Medulla oblongata (tissue), 1 donor: ENCODE data around the gene NEK2.
"Not testable (repeated sequence)": the region's sequence is repeated elsewhere in the genome, so short reads cannot be mapped to it uniquely, and the experiment has no call there.

Experiments used
- DNase-seq: peaks from one replicate; pipeline ENCODE4 v3.0.0-alpha.2; 2015; ENCODE audit errors: extremely low spot score

The NEK2 gene

DNA sequence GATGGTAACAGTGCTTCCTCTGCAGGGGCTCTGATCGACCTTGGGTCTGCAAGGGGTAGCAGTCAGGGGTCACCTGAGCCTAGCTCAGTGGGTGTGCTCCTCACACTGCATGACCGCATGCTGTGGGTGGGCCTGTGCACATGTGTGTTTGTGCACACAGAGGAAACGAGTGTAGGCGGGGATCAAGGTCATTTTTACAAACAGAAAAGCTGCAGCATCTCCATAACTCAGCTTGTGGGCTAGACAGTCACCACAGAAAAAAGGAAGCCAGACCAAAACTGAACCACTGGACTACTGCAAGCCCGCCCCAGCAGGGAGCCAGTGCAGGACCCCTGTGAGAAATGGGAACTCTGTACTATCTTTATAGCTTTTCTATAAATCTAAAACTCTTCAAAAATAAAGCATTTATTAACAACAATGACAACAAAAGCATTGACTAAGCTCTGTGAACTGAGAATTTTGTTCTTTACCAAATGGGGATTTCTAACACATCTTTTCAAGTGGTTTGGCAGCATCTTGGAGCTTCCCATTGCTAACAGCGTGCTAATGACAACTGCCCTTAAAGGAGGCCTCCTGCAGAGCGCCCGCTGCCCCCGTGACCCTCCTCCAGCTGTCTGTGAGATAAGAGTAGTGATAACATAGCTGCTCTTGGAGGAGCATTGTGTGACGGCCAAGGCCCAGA is 19.9 kb upstream of the NEK2 start:
- DNase-seq, result no peak

DNA sequence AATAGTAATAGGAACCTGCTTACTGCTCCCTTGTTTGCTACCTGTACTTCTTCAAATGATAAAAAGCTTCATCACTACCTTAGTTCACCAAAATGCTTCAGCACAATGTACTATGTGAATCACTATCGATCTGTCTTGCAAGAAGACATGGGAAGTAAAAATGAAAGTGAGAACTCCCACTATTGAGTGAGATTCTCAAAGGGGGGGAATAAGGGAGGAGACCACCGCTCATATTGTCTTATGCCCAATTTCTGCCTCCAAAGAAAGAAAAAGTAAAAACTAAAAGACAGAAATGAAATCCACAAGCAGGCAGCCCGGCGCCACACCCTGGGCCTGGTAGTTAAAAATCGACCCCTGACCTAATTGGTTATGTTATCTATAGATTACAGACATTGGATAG is 18.5 kb upstream of the NEK2 start:
- DNase-seq, result not testable (repeated sequence)

DNA sequence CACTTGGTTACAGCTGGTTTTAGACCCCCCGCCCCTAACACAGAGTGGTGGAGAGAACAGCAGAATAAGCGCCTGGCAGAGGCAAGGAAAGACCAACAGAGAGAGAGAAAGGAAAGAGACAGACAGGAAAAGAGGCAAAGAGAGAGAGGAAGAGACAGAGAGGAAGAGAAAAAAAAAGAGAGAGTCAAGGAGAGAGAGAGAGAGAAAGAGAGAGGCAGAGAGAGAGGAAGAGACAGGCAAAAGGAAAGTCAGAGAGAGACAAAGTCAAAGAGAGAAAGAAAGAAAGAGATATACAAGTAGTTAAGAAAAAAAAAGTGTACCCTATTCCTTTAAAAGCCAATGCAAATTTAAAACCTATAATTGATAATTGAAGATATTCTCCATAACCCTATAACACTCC is 13.0 kb upstream of the NEK2 start:
- no peak for DNase-seq

DNA sequence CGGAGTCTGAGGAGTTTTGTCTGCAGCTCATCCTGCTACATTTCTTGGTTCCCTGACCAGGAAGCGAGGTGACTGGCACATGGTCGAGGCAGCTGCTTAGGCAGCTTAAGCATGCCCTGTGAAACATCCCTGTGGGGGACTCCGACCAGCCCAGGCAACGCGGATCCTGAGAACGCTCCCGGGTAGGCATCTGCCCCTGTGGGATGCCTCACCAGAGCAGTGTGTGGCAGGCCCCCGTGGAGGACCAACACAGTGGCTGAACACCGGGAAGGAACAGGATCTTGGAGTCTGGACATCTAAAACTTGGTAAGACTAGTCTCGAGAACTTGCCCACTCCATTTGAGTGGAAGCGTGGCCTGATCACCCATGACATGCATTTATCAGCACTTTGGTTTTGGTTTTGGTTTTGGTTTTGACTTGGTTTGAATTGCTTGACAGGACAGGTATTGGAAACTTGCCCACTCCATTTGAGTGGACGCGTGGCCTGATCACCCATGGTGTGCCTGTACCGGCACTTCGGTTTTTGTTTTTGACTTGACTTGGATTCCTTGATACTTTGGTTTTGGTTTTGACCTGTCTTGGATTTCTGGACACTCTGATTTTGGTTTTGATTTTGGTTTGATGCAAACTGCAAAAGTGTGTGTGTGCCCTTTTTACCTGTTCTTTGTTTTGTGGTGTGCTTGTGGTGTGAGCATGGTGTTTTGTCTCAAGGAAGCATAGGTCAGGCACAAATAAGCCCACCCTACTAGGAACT is 12.2 kb upstream of the NEK2 start:
- no peak for DNase-seq

DNA sequence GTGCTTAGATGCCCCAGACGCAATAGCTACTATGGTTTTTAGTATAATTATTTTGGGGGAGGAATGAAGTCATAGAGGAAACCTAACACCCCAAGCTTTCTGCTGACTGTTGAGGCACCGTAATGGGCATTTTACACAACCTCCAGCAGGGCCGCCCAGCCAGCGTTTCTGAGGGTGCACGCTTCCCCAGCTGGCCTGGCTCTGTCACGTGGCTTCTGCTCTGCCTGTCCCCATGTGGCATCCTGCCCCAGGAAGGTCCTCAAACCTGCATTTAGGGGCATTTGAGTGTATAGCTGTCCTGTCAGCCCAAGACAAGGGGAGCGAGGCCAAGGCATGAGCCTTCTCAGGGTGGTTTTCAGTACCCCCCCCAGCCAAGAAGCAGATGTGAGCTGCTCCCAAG is 10.4 kb upstream of the NEK2 start:
- no peak for DNase-seq

DNA sequence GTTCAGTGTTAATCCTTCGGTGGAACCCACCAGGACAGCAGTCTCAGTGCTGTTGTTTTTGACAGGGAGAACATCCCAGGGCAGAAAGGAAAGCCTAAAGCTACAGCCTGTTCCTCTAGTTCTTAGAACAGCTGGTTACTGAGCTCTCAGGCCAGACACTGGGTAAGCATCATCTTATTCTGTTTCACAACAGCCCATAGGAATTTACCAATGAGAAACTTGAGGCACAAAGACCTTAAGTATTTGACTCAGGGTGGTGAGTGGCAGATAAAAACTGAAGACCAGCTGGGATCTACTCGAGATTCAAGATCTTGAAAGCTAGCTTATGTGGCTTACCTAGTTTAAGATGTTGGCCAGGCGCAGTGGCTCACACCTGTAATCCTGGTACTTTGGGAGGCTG is 9.4 kb upstream of the NEK2 start:
- no peak for DNase-seq

DNA sequence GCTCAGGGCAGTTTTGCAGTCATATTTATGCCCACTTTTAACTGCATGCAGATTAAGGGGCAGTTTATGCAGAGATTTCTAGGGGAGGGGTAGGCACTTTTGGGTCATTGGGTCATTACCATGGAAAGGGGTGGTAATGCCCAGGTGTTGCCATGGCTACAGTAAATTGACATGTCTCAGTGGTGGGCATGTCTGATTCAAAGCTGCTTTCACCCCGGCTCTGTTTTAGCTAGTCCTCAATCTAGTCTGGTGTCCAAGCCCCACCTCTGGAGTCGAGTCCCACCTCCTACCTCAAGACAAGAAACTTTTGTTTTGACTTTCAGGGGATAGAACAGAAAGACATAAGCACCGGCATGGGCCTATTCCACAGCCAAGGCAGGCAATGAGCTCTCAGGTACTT is 8.9 kb upstream of the NEK2 start:
- no peak for DNase-seq

DNA sequence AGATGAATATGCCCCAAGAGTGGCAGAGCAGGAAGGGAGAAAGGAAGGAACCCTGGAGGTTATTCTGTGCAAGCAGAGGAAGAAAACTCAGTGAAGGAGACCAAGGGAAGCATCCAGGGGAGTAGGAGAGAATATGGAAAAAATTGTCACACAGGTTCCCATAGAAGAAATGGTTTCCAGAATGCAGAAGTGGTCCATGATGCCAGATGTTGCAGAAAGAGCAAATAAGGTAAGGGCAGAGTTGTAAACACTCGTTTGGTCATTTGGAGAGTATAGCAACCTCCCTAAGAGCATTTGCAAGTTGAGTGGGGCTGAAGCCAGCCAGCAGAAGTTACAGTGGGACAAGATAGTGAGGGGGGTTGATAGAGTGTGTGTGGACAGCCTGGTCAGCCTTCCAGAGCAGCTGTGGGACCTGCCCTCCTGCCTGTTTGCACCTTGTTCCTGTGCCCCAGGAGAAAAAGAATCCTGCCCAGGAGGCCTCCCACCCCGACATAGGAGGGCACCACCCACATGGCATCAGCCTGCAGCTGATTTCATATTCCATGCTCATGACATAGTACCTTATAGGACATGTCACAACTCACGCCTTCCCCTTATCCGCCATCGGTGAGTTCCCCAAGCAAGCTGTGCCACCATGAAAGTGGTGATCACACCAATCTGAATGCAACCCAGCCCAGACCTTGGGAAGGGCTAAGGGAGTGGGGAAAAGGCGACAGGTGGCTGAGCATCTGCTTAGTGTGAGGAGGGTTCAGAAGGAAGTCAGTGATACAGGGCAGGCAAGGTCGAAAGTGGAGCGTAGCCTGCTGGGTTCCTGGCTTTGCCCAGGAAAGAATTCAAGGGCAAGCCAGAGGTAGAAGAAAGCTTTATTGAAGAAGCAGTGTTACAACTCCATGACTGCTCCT is 8.2 kb upstream of the NEK2 start:
- DNase-seq, result no peak

DNA sequence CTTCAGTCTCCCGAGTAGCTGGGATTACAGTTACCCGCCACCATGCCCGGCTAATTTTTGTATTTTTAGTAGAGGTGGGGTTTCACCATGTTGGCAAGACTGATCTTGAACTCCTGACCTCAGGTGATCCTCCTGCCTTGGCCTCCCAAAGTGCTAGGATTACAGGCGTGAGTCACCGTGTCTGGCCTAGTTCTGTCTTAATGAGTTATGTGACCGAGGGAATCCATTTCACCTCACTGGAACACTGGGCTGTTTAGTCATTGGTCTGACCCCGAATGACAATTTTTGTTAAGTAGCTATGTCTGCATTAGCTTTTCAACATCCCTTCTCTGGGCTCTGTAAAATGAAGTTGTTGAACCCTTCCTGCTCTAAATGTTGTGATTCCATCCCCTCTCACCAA is 6.8 kb upstream of the NEK2 start:
- DNase-seq, result not testable (repeated sequence)

DNA sequence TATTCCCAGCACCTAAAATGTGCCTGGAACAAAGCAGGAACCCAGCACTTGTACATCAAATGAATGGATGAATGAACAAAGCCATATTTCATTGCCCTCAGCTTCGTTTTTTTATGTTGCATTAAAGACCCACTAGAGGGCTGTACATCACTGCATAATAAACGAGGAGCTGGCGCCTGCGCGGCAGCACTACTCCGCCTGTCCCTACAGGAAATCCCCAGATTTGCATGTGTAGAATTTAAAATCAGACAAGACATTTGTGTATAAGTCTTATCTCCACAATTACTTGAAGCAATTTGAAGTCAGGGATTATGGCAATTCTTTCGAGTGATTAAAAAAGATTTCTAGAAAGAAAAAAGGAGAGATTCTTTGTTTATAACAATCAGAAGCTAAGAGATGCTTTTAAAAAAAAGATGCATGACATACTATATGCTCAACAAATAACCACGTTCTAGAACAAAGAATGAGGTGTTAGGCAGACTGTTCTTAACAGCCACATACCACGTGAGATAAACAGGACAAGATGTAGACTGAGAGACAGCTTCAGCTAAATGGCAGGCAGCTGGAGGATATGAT is 5.4 kb upstream of the NEK2 start:
- peak; percentile 92 for DNase-seq

DNA sequence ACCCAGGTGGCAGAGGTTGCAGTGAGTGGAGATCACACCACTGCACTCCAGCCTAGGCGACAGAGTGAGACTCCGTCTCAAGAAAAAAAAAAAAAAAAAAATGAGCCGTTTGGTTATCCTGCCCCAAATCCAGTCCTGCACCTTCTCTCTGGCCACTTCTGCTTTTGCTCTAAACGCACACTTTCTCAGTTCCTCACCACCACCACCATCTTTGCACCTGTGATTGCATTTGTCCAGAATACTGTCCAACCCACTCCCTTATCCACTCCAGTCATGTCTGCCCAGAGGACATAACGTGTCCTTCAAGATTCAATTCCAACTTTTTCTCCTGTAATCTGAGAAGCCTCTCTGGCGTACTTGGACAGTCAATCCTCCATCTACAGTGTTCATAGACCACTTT is 2.2 kb upstream of the NEK2 start:
- no peak for DNase-seq

DNA sequence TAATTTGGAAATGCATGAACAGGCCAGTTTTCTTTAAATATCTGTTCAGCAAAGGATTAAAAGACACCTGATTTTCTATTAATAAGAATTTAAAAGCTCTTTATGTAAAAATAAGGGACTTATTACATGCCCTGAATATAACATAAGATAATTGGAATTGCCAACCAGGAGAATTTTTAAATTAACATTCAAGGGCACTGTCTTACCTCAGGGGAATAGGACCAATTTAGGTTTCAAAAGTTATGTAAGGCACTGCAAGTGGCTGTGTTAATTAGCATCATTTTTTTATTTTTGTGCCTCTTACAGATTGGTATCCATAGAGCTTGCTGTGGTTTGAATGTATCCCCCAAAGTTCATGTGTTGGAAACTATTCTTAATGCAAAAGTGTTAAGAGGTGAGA is 1.3 kb upstream of the NEK2 start:
- no peak for DNase-seq

DNA sequence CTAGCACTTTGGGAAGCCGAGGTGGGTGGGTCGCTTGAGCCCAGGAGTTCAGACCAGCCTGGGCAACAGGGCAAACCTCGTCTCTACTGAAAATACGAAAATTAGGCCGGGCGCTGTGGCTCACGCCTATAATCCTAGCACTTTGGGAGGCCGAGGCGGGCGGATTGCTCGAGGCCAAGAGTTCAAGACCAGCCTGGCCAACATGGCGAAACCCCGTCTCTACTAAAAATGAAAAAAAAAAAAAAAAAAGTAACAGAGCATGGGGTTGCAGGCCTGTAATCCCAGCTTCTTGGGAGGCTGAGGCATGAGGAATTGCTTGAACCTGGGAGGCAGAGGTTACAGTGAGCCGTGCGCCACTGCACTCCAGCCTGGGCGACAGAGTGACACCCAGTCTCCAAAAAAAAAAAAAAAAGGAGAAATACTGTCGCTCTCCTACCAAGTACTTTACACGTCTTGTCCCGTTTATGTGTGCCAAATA is 724 bp upstream of the NEK2 start:
- no peak for DNase-seq

DNA sequence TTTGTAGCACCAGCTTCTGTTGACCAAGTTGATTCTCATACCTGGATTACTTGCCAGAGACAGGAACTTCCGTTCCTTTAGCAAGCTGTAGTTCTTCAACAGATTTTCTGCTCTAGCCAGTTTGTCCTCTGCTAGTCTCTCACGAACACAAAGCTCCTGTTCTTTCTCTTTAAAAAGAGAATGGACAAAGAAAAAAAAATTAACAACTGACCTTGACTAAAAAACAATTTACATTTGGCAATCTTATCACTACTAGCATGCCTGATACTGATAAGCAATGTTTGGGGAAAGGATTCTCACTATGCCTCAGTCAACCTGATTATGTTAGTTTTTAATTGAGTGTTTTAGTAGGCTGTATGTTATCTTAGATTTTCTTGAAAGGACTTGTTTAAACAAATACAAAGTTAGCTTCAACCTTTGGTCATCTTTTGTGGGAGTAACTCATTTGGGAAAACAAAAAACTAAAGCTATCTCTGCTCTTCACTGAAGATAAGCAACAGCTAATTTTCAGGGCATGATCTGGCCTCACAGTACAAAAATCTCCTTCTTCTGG is 8.3 kb downstream of the NEK2 start:
- DNase-seq, result no peak

DNA sequence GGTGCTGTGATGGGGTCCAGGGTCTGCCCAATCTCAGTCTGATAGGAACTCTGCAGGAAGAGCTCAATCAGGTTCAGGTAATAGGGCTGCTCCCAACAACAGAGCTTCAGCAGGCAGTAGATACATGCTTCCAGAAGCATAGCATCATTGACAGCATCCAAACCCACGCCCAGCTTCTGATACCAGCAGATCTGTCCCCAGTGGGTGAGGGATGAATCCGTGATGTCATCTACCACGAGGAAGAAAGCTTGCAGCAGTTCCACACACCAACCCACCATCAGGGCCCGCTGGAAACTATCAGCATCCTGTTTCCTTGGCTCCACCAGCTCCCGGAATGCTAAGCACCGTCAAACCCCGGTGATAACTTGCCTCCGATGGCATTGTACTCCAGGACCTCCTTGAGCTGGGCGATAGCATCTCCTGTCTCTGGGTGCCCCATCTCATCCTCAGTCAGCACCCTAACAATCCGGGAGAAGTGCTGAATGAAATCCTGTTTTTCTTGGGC is 14.7 kb downstream of the NEK2 start:
- DNase-seq, result no peak

DNA sequence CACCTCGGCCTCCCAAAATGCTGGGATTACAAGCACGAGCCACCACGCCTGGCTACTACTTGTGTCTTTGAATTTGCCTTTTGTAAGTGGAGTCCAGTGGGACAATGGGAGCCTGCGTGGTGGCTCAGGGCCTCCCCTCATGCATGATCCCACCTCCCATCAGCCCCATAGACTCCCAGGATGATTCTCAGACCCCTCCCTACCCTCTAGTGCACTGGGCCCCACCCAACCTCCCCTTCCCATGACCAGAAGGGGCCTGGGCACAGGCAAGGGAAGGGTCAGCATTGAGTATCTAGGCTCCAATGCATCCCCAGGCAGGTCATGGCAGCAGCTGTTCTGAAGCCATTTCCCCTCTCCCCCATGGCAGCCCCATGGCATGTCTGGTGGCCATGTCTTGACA is 18.7 kb downstream of the NEK2 start:
- no peak for DNase-seq

DNA sequence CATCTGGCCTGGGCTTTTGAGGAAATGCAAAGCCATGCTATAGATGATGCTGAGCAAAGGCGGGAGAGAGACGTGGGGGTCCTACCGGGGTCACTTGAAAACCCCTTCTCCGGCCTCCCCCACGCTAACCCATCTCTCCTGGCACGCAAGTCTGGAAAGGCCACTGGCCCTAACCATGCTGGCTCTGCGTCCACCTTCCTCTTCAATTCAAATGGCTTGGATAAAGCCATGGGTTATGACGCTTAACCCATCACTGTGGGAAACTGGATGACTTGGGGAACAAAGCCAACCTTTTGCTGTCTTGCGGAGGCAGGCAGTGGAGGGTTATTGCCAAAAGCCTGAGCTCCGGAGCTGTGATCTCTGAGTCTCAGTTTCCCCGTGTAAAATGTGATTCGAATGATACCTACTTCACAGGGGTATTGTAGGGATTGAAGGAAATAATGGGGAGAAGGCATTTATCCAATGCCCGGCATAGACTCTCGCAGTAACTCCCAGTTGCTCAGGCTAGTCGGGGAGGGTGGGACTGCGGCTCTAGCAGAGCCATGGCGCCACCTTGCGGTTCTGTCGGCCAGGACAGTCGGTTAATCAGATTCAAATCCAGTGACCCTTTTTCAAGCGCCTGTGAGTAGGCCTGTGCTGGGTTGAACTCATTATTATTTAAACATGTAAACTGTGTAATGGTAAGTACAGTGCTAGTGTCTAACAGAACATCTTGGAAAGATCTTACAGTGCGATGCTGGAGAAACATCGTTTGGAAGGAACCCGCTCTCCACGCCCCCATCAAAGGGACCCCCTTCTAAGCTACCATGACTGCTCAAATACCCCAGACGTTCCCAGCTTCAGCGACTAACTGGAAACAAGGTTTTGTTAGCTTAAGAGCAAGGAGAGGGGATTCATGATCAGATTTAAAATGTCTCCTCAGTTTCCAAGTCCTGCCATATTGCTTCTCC is 20.3 kb downstream of the NEK2 start:
- DNase-seq, result peak; percentile 89

DNA sequence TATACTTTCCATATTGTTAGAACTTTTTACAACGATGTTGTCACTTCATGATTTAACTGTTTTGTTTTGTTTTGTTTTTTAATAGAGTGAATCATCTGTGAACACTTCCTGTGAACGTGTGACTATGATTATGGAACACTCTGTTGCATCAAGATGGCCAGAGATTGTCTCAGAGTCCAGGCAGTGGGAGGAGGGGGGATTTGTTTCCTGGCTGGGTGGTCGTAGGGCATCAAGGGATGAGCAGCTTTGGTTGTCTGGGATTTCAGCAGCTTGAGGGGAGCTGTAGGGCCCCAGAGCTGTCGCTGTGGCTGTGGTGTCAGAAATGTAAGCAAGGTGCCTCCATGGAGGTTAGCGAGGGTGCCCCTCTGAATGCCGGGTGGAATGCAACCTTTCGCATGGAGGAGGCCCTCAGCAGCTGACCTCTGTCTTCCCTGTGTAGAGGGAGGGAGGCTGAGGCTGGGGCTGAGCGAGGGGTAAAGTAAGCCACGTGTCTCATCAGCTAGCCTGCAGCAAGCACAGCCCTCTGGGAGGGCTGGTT is 21.4 kb downstream of the NEK2 start:
- DNase-seq, result no peak

DNA sequence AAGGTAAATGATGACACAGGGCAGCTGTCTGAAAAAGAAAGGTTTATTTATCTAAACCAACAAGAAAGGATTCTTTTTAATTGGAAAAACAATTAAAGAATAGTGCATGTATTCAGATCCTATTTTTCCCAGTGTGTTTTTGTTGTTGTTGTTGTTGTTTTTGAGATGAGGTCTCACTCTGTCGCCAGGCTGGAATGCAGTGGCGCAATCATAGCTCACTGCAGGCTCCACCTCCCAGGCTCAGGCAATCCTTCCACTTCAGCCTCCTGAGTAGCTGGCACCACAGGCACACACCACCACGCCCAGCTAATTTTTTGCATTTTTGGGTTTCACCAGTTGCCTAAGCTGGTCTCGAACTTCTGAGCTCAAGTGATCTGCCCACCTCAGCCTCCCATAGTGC is 22.1 kb downstream of the NEK2 start:
- DNase-seq, result no peak

DNA sequence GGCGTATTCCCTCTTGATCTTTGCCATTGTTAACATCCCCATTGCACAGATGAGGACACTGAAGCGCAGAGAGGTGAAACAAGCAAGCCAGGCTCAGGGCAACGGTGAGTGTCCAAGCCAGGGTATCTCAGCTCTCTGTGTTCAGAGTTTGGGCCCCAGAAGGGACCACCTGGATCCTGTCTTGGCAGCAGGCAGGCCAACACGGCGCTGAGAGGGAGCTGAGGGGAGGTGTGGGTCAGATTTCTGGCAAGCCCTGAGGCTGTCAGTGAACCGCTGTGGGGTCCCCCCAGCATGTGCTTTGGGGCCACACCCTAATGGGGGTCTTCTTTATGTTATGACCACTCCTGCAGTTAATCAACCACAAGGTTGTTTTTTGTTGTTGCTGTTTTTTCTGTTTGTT is 23.1 kb downstream of the NEK2 start:
- no peak for DNase-seq
